Hematopoietic multipotent progenitor cell treated with erythropoietin and hydrocortisone succinate and interleukin-3 and kit ligand, for 15 days (in vitro differentiated cells): ENCODE data around the gene BMS1.
"Not testable (repeated sequence)": the region's sequence is repeated elsewhere in the genome, so short reads cannot be mapped to it uniquely, and the experiment has no call there.

Source experiments
- DNase-seq: peaks from one replicate; pipeline ENCODE4 v3.0.0-alpha.2; 2015; ENCODE audit warnings: low spot score

The BMS1 gene

GRCh38 chr10:42867571-42867970 is 85.0 kb downstream of the BMS1 start:
- DNase-seq = no peak

- DNase-seq = no peak
Observed at GRCh38 chr10:42868530-42868929, 85.9 kb downstream of the BMS1 start.

GRCh38 chr10:42869977-42870350 is 87.4 kb downstream of the BMS1 start:
- no peak for DNase-seq

GRCh38 chr10:42871138-42871641 is 88.6 kb downstream of the BMS1 start:
- not testable (repeated sequence) for DNase-seq

GRCh38 chr10:42871823-42872222 is 89.2 kb downstream of the BMS1 start:
- no peak for DNase-seq

- DNase-seq = no peak
Observed at GRCh38 chr10:42872865-42873435, 90.4 kb downstream of the BMS1 start.

GRCh38 chr10:42874713-42875387 is 92.3 kb downstream of the BMS1 start:
- DNase-seq = no peak

GRCh38 chr10:42875388-42875755 is 92.8 kb downstream of the BMS1 start:
- DNase-seq = no peak

- no peak for DNase-seq
Observed at GRCh38 chr10:42875798-42876341, 93.3 kb downstream of the BMS1 start.

GRCh38 chr10:42876476-42876875 is 93.9 kb downstream of the BMS1 start:
- no peak for DNase-seq

- no peak for DNase-seq
Observed at GRCh38 chr10:42876945-42877344, 94.3 kb downstream of the BMS1 start.

- DNase-seq = no peak
Observed at GRCh38 chr10:42877496-42878030, 95.0 kb downstream of the BMS1 start.

GRCh38 chr10:42878134-42878820 is 95.7 kb downstream of the BMS1 start:
- no peak for DNase-seq

GRCh38 chr10:42878821-42879195 is 96.2 kb downstream of the BMS1 start:
- DNase-seq = no peak

GRCh38 chr10:42879380-42880254 is 97.0 kb downstream of the BMS1 start:
- no peak for DNase-seq

GRCh38 chr10:42880255-42880620 is 97.6 kb downstream of the BMS1 start:
- DNase-seq = no peak

GRCh38 chr10:42882597-42882996 is 100.0 kb downstream of the BMS1 start:
- DNase-seq = no peak
